ENCODE results near the gene IL22.

The IL22 gene, protein sequence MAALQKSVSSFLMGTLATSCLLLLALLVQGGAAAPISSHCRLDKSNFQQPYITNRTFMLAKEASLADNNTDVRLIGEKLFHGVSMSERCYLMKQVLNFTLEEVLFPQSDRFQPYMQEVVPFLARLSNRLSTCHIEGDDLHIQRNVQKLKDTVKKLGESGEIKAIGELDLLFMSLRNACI

DNA sequence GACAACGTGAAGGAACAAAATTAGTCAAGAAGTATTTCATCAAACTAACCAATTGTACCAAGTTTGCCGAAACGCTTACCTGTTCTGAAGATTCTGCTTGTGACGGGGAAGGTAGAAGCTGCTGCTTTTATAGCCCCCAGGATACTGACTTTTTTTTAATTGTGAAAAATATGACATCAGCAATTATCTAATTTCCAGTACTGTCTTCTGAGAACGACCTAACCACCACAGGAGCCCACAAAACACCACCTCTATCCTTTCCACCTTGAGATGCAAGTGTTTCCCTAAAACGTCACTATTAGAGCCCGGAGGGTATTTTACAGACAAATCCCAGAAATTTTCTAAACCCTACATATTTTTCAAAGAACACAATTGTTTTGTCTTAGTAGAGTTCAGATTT, at the start of gene IL22:
Gene IL22, minus strand, starts transcription at position 101 of the 400 bp plus-strand sequence. CDS start 156 bp downstream, outside the sequence.
- no peak for DNase-seq

DNA sequence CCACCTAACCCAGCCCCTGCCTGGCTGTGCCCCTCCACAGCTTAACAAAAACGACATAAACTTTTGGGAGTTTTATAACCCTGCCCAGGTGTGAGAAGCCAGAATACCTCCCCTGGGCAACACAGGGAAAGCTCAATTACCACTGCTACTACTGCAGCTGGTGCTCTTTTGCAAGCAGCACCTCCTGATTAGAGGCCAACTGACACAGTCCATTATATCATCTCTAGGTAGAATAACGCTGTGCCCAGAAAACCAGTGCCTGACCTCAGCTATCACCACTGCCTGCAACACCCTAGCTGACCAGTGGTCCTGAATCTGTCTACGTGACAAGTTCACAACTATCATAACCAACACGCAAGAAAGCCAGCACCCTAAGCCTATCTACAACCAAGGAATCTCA, 44.5 kb upstream of the IL22 start:
- DNase-seq, result no peak

DNA sequence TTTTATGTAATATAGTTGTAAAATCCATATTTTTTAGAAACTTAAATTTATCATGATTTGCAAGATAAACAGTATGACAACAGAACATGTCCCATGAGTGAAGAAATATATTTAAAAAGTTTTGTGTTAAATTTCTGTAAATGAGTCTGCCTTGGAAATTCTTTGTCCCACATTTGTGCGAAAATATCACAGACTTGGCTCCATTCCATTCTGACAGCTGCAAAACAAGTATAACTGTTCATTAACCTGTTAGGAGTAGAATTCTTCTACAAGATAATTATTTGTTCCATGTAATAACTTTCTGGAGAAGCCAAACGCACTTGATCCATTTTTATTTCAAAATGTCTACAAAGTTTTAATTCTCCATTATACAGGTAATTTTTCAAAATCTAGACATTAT, 40.8 kb upstream of the IL22 start:
- no peak for DNase-seq

DNA sequence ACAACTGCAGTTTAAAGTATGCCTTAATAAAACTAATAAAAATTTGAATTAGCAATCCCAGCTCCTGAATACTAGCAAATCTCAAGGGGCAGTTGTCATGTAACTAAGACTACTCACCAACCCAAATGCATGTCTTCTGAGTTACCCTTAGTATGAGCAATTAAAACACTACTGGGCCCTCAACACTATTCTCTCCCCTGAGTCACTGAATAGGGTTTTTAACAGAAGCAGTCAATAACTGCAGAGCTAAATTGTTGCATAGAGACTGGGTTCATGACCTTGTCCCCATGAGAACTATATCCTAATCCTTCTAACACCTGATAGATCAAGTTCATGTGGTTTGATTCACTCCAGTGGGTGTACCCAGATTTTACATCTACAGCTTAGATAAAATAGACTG, 39.9 kb upstream of the IL22 start:
- DNase-seq, result no peak

DNA sequence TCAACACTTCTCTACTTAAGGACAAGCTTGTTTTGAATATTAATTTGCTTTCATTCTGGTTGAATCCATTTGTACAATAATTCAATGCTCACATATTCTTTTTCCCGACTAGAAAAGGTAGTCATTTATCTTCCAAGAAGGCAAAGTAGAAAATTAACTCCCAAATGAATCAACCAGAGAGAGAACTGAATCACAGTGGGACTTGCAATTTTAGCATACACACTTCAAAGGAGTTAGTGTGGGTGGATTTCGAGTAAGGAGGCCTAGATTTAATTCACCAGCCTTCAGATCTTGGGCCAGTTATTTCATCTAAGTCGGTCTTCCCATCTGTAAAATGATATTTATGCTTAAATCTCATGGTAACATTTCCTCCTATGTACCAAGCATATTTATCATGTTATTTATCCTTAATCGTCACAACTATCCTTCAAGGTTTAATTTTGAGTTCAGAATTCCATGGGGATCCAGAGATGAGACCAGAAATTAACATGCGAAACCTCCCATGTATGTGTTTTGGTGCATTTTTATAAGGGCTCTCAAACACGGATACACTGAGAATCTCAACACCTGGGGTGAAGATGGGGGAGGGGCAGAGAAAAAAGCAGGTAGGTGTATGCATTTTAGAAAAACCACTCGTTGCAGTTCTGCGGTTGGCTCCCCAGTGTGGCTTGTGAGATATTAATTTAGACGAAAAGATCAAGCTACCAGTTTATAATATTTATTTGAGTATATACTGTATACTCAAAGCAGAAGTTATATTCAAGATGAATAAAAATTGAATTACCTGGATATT, 38.9 kb upstream of the IL22 start:
- DNase-seq, result no peak

DNA sequence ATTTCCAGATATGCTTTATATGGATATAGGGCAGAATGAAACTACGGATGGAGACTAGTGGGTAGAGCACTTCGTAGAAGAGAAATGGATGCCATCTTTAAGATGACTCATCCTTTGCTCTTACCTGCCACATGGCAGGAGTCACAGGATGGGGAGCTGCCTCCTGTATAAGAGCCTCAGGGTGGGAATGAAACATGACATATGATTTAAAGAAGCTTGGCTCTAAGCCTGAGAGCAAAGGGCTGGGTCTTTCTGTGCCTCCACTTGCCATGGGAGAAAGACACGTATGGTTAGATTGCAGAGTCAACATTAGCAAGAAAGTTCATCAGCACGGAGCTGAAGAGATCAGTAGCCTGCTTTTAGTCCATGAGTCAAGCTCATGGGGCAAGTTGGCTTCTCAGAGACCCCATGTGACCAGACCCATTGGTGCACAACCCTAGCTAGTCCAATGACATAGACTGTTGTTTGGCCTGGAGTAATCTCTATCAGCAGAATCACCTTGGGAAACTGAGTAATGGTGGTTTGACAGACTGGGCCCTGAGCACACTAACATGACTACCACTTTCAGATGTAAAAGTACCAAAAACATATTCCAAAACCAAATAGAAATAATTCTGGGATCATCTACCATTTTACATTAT, 38.1 kb upstream of the IL22 start:
- no peak for DNase-seq

DNA sequence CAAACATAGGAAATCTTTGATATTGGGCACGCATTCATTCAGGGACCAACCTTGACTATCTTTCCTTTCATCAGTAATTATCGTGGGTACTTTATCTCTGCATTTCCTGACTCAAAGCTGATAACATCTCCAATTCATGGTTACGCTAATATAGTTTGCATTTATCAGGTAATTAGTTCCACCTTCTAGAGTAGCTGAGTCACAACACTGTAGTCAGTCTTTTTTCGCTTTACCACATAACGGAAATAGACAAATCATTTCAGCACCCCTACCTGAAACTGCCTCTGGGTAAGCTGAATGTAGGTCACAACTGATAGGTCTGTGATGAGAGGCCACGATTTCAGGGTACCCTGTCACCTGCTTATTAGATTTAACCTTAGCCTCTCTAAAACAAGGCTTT, 36.7 kb upstream of the IL22 start:
- no peak for DNase-seq

DNA sequence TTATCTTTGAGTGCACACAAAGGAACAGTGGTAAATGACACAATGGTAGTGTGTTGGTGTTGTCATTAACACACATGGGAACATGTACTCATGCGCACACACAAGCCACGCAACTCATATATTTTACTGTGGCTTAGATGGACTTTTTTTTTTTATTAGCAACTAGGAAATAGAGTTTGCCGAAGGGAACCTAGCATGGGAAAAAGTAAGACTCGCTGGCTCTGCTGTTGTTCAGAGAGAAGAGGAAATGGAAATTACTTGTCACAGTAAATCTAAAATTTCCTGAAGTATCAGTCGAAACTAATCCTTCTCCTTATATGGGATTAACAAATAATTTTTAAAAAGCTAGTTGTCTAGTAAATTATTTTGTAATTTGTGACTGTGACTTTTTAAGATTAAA, 33.7 kb upstream of the IL22 start:
- no peak for DNase-seq

DNA sequence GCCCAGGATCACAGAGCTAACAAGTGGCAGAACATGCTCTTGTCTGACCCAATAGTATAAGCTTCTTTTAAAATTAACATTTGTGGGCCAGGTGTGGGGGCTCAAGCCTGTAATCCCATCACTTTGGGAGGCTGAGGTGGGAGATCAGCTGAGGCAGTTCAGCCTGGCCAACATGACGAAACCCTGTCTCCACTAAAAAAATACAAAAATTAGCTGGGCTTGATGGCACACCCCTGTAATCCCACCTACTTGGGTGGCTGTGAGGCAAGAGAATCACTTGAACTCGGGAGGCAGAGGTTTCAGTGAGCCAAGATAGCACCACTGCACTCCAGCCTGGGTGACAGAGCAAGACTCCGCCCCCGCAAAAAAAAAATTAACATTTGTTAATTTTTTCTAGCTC, 33.0 kb upstream of the IL22 start:
- no peak for DNase-seq

DNA sequence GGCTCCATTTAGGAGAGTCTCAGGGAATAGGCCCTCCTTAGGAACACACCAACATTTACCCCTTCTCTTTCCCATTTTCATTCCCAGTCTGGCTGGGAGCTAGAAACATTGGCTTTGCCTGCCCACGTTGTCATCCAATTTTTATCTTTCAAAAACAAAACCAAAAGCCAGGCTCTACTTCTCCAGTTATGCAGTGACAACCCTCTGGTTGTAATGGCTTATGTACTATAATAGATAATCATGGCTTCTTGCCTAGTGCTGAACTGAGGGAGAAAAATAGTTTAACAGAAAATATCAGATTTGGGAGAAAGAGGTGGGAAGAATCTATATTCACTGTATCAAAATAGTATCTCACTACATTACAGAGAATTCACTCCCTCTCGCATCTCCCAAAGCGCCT, 32.1 kb upstream of the IL22 start:
- DNase-seq, result no peak

DNA sequence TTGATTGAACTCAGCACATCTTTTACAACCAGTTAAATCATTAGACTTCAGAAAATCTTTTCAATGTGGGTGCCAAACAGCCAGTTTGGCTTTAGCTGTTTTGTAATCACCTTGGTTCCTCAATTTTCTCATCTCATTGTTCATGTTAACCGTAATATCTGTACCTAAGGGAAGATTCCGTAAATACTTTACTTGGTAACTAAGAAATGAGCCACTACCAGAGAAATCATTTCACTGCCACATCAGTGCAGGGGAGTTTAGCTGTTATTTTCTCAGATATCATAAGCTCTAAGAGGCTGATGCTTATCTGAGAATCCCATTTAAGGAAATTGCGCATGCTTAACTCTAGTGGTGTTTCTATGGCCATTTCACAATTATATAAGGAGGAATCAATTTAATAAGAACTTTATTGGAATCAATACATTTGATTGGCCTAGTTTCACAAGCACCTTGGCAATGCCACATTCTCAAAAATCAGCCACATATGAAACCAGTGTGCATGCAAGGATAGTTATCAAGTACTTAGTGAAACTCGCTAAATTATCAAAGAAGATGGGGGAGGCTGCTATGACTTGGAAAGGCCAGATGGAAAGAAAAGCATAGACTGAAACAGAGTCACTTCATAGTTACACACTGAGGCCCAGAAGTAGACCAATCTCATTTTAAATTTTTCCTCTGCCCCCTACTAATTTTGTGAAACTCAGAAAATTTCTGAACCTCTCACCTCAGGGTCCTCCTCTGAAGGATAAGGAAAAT, 28.1 kb upstream of the IL22 start:
- DNase-seq, result no peak

DNA sequence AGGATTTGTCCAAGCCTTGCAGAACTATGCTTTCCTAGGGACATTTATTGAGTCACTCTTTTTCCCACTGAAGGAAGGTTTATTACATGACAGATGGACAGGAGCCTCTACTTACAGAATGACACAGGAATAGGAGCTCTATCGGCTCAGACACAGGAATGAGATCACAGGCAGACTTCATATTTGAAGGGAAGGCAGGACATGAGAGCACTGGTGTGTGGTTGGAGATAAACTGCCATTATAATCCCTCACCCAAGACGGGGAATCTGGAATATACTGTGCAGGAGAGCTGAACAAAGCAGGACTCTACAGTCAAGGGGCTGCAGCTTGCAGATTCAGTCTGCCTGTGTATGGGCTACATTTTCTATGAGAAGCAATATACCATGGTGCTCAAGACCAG, 26.8 kb upstream of the IL22 start:
- DNase-seq, result no peak

DNA sequence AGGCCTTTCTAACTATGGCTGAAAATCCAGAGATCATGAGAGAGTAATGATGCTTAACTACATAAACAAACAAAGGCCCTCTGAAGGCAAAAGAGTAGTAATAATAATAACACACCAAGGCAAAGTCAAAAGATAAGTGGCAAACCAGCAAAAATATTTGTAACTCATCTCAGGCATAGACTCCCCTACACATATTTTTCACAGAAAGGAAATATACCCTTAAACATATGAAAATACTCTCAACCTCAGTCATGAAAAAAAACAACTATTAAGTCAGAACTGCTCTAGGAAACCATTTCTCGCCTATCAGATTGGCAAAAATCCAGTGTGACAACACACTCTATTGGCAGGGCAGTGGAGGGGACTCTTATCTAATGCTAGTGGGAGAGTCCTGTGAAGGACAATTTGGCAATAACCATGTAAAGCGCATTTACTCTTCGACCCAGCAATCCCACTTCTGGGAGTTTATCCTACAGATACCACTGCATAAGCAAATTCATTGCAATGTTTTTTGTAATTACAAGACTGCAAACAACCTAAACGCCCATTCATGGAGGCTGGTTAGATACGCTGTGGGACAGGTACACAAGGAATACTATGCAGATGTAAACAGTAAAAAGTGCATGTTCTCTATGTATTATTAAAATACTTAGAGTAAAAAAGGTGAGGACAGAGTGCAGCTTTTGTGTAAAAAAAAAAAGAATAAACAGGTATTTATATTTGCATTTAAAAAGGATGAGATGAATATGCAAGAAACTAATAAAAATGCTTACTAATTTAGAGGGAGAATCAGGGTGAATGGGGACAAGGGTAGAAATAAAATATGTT, 26.0 kb upstream of the IL22 start:
- no peak for DNase-seq

DNA sequence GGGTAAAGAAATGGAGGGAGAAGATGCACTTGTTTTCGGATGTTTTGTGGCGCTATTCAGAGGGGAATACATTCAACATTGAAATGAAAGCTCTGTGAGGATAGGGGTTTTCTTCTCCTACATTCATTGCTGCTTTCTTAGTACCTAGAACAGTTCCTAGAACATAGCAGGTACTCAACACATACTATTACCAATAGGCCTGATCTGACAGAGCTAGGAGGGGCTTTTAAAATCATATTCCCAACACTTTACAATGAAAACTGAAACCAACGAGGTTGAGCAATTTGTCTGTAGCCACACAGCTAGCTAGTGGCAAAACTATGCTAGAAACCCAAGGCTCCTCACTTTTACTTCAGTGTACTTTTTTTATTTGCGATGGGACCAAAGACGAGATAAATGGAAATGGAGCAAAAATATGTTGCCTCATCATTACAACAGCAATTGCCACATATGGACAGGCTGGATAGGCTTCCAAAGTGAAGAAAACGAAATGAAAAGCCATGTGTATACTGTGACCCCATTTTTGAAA, 23.1 kb upstream of the IL22 start:
- no peak for DNase-seq

DNA sequence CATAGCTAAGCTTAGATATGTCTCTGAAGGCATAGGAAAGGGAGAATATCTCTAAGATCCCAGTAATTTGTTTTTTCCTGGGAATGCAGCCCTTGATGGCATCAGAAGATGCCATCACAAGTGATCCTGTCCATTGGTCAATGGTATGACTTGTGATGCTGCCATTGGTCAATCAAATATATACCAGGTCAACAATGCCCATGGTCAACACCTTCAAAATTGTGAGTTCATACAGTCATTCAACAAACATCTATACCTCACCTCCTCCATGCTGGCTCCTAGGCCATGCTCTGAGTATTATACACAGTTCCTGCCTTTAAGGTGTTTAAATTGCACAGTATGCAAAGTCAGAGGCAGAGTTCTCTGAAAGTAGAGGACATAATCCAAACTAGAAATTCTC, 19.3 kb upstream of the IL22 start:
- no peak for DNase-seq

DNA sequence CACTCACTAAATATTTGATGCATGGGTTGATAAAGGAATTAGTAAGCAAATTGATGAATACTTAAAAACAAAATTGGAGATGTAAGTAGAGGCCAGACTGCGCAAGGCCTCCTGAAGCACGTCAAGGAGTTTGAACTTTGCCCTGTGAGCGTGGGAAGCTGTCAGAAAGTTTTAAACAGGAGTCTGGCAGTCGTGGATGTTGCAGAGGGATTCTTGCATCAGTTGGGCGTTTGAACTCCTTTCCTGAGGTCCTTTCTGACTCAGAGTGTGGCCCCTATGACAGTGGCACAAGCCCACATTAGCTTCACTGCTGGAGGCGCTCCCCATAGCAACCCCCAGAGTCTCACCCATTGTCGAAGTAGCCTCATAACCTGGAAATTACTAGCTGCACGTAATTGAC, 17.9 kb upstream of the IL22 start:
- no peak for DNase-seq

DNA sequence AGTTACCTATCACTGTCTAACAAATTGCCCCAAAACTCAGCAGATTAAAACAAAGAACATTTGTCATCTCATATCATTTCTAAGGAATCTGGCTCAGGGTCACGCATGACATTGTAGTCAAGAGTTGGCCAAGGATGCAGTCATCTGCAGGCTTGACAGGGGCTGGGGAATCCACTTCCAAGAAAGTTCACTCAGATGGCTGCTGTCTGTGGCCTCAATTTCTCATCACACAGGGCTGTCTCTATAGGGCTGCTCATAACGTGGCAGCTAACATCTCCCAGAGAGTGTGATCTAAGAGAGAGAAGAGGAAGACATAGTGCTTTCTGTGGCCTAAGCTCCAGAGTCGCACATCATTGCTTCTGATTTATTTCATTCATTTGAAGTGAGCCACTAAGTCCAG, 17.0 kb upstream of the IL22 start:
- DNase-seq, result no peak

DNA sequence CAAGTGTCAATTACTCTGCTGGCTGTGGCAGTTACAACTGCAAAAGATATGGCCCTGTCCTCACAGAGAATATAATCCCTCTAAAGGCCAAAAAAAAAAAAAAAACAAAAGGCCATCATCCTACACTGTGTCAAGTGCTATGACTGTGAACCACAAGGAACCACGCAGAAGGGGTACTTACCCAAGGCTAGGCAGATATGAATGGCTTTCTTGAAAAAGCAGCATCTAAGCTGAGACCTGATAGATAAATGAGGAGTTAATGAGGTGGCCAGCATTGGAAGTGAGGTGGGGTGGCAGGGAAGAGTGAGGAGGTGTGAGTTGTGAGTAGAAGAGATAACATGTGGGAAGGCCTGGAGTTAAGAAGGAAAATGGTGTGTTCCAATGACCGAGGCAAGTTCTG, 16.4 kb upstream of the IL22 start:
- DNase-seq, result no peak

DNA sequence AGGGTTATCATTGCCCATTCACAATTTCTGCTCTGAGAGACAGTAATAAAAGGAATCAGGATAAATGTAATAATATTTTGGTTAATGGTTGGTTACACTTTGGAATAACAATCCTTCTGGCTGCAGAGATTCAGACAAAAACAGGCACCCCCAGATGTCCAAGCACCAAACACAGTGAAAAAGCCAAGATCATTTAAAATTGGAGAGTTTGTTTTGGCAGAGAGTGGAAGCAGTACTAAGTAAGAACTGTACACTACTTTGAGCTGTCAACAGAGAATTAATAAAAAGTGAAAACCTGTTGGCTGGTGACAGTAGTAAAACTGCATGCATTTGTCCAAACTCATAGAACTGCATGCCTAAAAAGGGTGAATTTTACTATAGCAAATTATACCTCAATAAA, 15.6 kb upstream of the IL22 start:
- DNase-seq, result no peak

DNA sequence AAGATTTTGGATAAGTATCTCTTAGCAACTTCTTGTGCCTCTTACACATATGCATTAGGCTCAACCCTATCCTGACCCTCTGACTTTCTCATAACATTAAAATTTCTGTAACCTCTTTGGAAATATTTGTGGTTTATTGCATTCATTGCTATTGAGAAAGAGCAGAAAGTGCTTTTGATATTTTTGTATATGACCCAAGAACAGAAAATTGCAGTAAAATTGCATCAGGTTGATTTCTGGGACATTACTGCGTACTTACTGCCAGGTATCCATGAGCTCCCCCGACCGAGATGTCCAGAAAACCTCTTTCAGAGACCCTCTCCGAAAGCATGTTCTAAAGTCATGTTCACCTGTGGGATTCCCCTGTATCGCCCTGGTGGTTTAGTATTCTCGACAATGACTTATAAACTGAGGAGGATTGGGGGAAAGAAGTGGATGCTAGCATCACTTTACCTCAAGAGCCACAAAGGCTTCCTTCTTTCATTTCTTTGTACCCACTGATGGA, 14.5 kb upstream of the IL22 start:
- DNase-seq, result no peak

DNA sequence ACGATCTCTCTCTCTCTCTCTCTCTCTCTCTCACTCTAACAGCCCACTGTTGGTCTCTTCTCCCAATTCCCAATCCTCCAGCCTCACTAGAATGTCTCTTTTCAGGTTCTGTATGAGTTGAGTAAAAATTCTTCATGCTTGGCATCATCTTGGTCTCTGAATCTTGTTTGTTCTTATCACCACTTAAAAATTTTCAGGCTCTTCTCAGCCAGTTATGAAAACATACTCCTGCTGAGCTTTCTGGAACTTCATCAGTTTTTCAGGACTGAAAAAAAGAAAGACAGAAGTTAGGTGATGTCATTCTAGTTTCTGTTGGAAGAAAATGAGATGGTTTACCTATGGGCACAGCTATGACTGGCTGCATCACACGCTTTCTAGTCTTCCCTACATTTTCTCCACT, 11.5 kb upstream of the IL22 start:
- DNase-seq, result no peak

DNA sequence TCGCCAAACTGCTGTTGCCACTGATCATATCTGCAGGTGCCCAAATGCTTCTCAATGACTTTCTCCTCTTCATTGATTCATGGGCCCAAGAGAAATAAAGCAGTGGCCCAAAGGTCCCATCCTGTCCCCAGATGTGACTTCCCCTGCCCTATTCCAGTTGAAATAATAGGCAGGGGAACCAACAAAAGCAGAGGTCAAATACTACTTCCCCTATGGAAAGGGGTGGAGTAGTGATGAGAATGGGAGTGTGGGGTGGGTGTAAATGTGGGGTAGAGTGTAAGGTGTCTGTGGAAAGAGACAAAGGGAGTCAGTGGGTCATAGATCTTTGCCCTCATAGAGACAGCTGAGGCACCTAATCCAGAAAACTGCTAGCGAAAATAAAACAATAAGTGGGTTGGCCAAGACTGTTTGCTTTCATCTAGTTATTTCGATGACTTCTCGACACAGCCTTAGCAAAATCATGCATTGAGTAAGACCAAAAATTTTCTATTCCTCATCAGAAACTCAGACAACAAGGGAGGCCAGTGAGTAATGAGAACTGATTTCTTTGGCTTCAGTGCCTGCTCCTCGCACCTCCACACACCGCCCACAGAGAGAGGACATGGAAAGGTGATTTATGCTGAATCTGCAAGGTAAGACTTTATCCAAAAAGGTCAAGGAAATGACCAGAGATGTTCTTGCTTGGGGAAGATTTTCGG, 10.9 kb upstream of the IL22 start:
- no peak for DNase-seq

Data from NCI-H748 treated with DMSO at 0.1 percent for 48 hours (cell line).